Breast epithelium (tissue), 3 donors: Measurements from ENCODE around the gene NBR1.

Source experiments
- CTCF ChIP-seq, 3 donors: fragments of 450-650 bp; IDR thresholded peaks; one replicate each; pipeline ENCODE4 v1.5.1; 2016 to 2017; ENCODE audit warnings: antibody characterized with exemption in 3 of 3, mild to moderate bottlenecking in 3 of 3, moderate library complexity in 3 of 3
- POLR2A ChIP-seq: fragments of 450-650 bp; IDR thresholded peaks from one replicate; pipeline ENCODE4 v1.6.1; 2016; ENCODE audit warnings: antibody characterized with exemption, mild to moderate bottlenecking, moderate library complexity

- no peak for TF ChIP-seq POLR2A
- no peak for TF ChIP-seq CTCF (IDR thresholded peaks at IDR 0.05)
Measured at GRCh38 chr17:43200127-43200526, 29.1 kb downstream of the NBR1 start.
